Left ventricle myocardium inferior (tissue), 1 donor: Measurements from ENCODE around the gene PAPOLA. TPM values are rescaled to one million over a fixed set of nuclear protein-coding genes. Genes with fewer than 3 reads are reported as not detected.

ENCODE experiments used
- DNase-seq: peaks from one replicate; pipeline ENCODE4 v3.0.0-alpha.2; 2020
- H3K27ac ChIP-seq: fragments of 200-600 bp; replicated peaks from 2 replicates; pipeline ENCODE4 v1.8.0; 2021
- H3K27me3 ChIP-seq: fragments of 200-600 bp; 2 replicates; pipeline ENCODE4 v1.8.0; 2021; ENCODE audit warnings: low read depth
- H3K36me3 ChIP-seq: fragments of 200-600 bp; 2 replicates; pipeline ENCODE4 v1.8.0; 2021
- H3K4me1 ChIP-seq: fragments of 200-600 bp; 2 replicates; pipeline ENCODE4 v1.8.0; 2021
- H3K4me3 ChIP-seq: fragments of 200-600 bp; 2 replicates; pipeline ENCODE4 v1.8.0; 2021; ENCODE audit warnings: mild to moderate bottlenecking, moderate library complexity
- H3K9me3 ChIP-seq: fragments of 200-600 bp; replicated peaks from 2 replicates; pipeline ENCODE4 v1.8.0; 2021
- CTCF ChIP-seq: fragments of 200-600 bp; IDR thresholded peaks from 2 replicates; pipeline ENCODE4 v1.8.0; 2021; ENCODE audit warnings: antibody characterized with exemption, mild to moderate bottlenecking, borderline replicate concordance
- intact Hi-C: fragments of 100-400 bp; cut with micrococcal nuclease; formaldehyde crosslinking; loops from one replicate; pipeline ENCODE4 v1.11.0; 2022
- long read RNA-seq: library from polyadenylated mRNA; unstranded; transcript quantifications from one replicate; pipeline ENCODE4 v2.0.0, GENCODE V29; 2021
- total RNA-seq: library from RNA; stranded (reverse); fragmentation: NEBNext Ultra II Directional; extraction: Animal tissue kit (Norgen Biotek cat#: 25700); gene quantifications from one replicate; pipeline ENCODE4 v1.2.1, GENCODE V29; 2021
- donor health status: DM: no; HTN: yes; CAD: no; lungs with severe emphysema.

The PAPOLA gene
- total RNA-seq: 136 TPM
- long read RNA-seq, full-length matches to known transcripts: 210 of 260 reads
- long read RNA-seq, partial matches to known transcripts: 20 of 260 reads
- long read RNA-seq, other reads (novel, unspliced or antisense): 30 of 260 reads

GRCh38 chr14:96501740-96502620 is at the start of gene PAPOLA:
Gene PAPOLA (plus strand): TSS chr14:96502382. CDS start chr14:96502593, 211 bp downstream.
- peak; percentile 93 for DNase-seq
- peak; percentile 44 for TF ChIP-seq CTCF
- intact Hi-C loops: no loop called here

GRCh38 chr14:96452684-96453083 is 49.5 kb upstream of the PAPOLA start:
- H3K4me3 ChIP-seq: no peak overlapping the region
- DNase-seq: no peak
- no peaks in the 10 kb centered on the region for H3K4me1 ChIP-seq
- intact Hi-C loops: no loop called here
- no peaks in the 10 kb centered on the region for H3K27me3 ChIP-seq
- no peak for TF ChIP-seq CTCF
- no peaks in the 10 kb centered on the region for H3K9me3 ChIP-seq
- H3K36me3 ChIP-seq: no peaks in the 10 kb centered on the region
- no peak overlapping the region for H3K27ac ChIP-seq

More at GRCh38 chr14:96501740-96502620, at the start of gene PAPOLA:
- H3K9me3 ChIP-seq: no peaks in the 10 kb centered on the region
- no peaks in the 10 kb centered on the region for H3K36me3 ChIP-seq
- no peaks in the 10 kb centered on the region for H3K27me3 ChIP-seq
- H3K4me1 ChIP-seq: peaks cover 61% of the 10 kb centered on the region
- peak within 1 kb of the TSS; percentile 89 for H3K4me3 ChIP-seq
- H3K27ac ChIP-seq: peak within 1 kb of the TSS; percentile 97

GRCh38 chr14:96455588-96455987 is 46.6 kb upstream of the PAPOLA start:
- no peak for DNase-seq
- no peaks in the 10 kb centered on the region for H3K9me3 ChIP-seq
- H3K4me3 ChIP-seq: no peak overlapping the region
- TF ChIP-seq CTCF: no peak
- intact Hi-C loops: no loop called here
- peaks cover 15% of the 10 kb centered on the region for H3K27me3 ChIP-seq
- H3K4me1 ChIP-seq: no peaks in the 10 kb centered on the region
- no peak overlapping the region for H3K27ac ChIP-seq
- H3K36me3 ChIP-seq: no peaks in the 10 kb centered on the region

- intact Hi-C loops: no loop called here
- no peak overlapping the region for H3K27ac ChIP-seq
- no peak overlapping the region for H3K4me3 ChIP-seq
- no peaks in the 10 kb centered on the region for H3K4me1 ChIP-seq
- DNase-seq: no peak
- H3K36me3 ChIP-seq: no peaks in the 10 kb centered on the region
- H3K27me3 ChIP-seq: peaks cover 15% of the 10 kb centered on the region
- H3K9me3 ChIP-seq: no peaks in the 10 kb centered on the region
- TF ChIP-seq CTCF: no peak
These were observed 42.3 kb upstream of the PAPOLA start for GRCh38 chr14:96459851-96460250.

GRCh38 chr14:96461950-96462798 is 40.0 kb upstream of the PAPOLA start:
- no peak for TF ChIP-seq CTCF
- intact Hi-C loops: no loop called here
- DNase-seq: no peak
- H3K27ac ChIP-seq: no peak overlapping the region
- peaks cover 19% of the 10 kb centered on the region for H3K27me3 ChIP-seq
- H3K4me3 ChIP-seq: no peak overlapping the region
- no peaks in the 10 kb centered on the region for H3K4me1 ChIP-seq
- no peaks in the 10 kb centered on the region for H3K36me3 ChIP-seq
- H3K9me3 ChIP-seq: no peaks in the 10 kb centered on the region
